Measurements from ENCODE around the gene NLRP4.

NLRP4 gene, protein sequence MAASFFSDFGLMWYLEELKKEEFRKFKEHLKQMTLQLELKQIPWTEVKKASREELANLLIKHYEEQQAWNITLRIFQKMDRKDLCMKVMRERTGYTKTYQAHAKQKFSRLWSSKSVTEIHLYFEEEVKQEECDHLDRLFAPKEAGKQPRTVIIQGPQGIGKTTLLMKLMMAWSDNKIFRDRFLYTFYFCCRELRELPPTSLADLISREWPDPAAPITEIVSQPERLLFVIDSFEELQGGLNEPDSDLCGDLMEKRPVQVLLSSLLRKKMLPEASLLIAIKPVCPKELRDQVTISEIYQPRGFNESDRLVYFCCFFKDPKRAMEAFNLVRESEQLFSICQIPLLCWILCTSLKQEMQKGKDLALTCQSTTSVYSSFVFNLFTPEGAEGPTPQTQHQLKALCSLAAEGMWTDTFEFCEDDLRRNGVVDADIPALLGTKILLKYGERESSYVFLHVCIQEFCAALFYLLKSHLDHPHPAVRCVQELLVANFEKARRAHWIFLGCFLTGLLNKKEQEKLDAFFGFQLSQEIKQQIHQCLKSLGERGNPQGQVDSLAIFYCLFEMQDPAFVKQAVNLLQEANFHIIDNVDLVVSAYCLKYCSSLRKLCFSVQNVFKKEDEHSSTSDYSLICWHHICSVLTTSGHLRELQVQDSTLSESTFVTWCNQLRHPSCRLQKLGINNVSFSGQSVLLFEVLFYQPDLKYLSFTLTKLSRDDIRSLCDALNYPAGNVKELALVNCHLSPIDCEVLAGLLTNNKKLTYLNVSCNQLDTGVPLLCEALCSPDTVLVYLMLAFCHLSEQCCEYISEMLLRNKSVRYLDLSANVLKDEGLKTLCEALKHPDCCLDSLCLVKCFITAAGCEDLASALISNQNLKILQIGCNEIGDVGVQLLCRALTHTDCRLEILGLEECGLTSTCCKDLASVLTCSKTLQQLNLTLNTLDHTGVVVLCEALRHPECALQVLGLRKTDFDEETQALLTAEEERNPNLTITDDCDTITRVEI

DNA sequence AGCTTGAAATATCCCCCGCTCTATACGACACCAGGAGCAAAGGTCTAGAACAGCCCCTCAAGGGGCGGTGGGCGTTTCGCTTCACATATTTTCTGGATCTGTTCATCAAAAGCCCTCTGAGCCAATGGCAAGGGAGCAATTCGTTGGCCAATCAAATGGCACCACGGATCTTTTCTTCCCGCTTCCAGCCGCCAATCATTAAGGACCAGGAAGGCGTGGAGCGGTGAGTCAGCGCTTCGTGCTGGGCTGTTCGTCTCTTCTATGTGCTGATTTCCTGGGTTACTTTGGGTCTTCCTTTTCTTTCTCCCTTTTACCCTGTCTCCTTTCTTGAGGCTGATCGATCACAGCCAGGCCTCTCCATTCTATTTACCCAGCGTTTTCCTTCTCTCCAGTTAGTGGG, at the start of gene NLRP4:
Gene NLRP4, plus strand, starts transcription at position 201 of the 400 bp plus-strand sequence. CDS start 15,541 bp downstream, outside the sequence.
- Mint-ChIP-seq H3K27ac (no peak within 1 kb of the TSS), H3K4me3 (no peak within 1 kb of the TSS), H3K9me3 (peaks cover 37% of the 10 kb centered on the region), H3K36me3 (ENCODE audit: low read depth) (no peaks in the 10 kb centered on the region), H3K27me3 (ENCODE audit: low read depth) (no peaks in the 10 kb centered on the region), H3K4me1 (ENCODE audit: low read depth) (no peaks in the 10 kb centered on the region)

DNA sequence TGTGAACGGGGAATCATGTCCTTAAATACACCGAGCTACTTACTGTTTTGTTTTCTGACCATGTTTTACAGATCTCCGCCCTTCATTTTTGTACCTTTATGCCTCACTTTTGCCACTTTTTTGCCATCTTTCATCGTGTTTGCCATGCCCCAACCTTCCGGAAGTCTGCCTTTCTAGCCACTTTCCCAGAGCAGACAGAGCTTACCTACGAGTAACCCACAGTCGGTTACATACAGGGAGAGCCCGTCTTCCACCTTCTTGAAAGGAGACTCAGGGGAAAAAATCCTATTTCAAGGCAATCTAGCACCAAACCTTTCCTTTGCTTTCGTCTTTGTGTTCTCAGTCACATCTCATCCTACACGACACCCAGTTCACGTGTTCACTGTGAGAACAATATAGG, 41.3 kb upstream of the NLRP4 start:
- Mint-ChIP-seq H3K27me3 (ENCODE audit: low read depth) (no peaks in the 10 kb centered on the region), H3K4me1 (ENCODE audit: low read depth) (no peaks in the 10 kb centered on the region), H3K9me3 (peaks cover 15% of the 10 kb centered on the region)

DNA sequence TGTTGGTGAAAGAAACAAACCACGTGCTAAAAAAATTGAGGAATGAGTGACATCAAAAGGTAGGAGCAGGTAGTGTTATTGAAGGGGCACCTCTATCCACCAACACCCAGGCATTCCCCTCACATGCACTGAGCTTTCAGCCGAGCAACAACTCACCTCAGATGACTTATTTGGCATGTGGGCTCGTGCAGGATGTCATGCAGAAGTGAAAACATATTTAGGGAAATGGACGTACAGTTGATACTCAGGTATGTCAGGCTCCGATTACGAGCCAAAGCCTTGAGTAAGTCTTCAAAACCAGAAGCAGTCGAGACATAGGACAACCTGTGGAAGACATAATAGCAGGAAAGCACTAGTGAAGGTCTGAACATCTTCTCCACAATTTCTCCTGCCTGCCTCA, 34.9 kb upstream of the NLRP4 start:
- no peaks in the 10 kb centered on the region for H3K27me3 Mint-ChIP-seq (ENCODE audit: low read depth)
- peaks cover 47% of the 10 kb centered on the region for H3K9me3 Mint-ChIP-seq
- peaks cover 2% of the 10 kb centered on the region for H3K36me3 Mint-ChIP-seq (ENCODE audit: low read depth)
- H3K4me3 Mint-ChIP-seq: no peak overlapping the region
- no peak overlapping the region for H3K27ac Mint-ChIP-seq
- H3K4me1 Mint-ChIP-seq (ENCODE audit: low read depth): no peaks in the 10 kb centered on the region

More for the DNA sequence above, 41.3 kb upstream of the NLRP4 start:
- Mint-ChIP-seq H3K36me3 (ENCODE audit: low read depth) (peaks cover 2% of the 10 kb centered on the region), H3K27ac (no peak overlapping the region), H3K4me3 (no peak overlapping the region)

DNA sequence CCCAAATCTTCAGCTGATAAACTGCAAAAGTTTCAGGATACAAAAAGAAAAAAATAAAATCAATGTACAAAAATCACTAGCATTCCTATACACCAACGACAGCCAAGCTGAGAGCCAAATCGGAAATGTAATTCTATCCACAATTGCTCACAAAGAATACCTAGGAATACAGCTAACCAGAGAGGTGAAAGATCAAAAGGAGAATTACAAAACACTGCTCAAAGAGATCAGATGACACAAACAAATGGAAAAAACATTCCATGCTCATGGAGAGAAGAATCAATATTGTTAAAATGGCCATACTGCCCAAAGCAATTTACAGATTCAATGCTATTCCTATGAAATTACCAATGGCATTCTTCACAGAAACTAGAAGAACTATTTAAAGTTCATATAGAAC, 34.1 kb upstream of the NLRP4 start:
- Mint-ChIP-seq H3K27ac (no peak overlapping the region), H3K36me3 (ENCODE audit: low read depth) (peaks cover 2% of the 10 kb centered on the region), H3K4me1 (ENCODE audit: low read depth) (no peaks in the 10 kb centered on the region), H3K27me3 (ENCODE audit: low read depth) (no peaks in the 10 kb centered on the region), H3K9me3 (peaks cover 54% of the 10 kb centered on the region), H3K4me3 (no peak overlapping the region)

DNA sequence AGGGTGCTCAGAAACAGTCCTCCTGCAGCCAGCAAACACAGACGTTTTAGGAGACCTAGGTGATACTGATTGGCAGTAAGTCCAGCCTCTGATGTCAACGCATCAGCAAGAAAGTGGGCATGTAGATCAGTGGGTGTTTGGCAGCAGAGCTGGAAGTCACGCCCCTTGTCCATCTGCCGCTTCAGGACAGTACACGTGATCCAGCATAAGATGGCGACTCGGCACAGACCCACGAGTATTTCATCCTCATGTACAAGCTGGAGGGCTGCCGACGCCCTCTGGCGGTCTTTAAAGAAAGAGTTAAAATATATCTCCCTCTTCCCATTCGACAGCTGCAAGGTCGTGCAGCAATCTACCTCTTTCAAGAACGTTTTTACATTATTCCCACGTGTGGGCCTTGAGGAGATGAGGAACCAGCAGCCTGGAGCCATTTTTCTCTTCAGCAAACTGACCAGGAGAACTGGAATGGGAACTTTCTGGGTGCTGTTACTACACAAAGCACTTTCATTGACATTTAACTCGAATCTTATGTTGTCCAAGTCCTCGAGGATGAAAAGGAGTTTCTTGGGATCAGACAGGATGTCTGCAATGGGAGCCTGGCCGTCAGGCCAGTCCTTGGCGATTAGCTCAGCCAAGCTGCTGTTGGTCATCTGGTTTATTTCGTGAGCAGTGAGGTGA, 26.8 kb upstream of the NLRP4 start:
- Mint-ChIP-seq H3K27ac (no peak overlapping the region), H3K4me3 (no peak overlapping the region), H3K36me3 (ENCODE audit: low read depth) (no peaks in the 10 kb centered on the region), H3K9me3 (peaks cover 34% of the 10 kb centered on the region), H3K4me1 (ENCODE audit: low read depth) (no peaks in the 10 kb centered on the region), H3K27me3 (ENCODE audit: low read depth) (no peaks in the 10 kb centered on the region)

DNA sequence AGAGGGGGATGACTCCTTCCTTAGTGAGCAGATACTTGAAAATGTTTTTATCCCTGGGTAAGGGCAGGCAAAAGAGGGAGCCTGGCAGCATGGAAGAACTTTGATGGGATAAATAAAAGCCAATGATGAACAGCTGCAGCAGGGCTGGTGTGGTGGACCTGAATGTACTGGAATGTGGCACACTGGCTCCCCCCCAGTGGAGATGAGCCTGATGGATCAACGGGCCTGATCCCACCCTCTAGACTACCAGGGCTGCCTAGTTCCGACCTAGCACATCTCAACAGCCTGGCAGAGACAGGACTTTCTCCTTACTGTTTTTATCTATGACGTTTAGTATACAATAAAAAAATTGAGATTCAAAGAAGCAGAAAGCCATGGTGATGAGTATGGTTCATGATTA, 25.0 kb upstream of the NLRP4 start:
- Mint-ChIP-seq H3K4me1 (ENCODE audit: low read depth) (no peaks in the 10 kb centered on the region), H3K27ac (no peak overlapping the region), H3K9me3 (peaks cover 39% of the 10 kb centered on the region), H3K4me3 (no peak overlapping the region), H3K27me3 (ENCODE audit: low read depth) (no peaks in the 10 kb centered on the region), H3K36me3 (ENCODE audit: low read depth) (no peaks in the 10 kb centered on the region)

DNA sequence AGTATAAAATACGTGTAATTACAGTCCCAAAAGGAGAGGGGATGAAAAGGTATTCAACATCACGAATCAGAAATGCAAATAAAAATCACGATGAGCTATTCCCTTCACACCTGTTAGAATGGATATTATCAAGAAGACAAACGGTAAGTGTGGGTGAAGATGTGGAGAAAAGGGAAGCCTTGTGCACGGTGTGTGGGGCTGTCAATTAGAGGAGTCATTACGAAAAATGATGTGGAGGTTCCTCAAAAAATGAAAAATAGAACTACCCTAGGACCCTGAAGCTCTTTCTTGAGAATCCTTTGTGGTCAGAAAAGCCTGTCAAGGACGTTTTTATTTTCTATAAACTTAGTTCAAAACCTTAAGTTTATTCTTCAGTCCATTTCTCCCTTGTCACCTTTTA, 23.9 kb upstream of the NLRP4 start:
- Mint-ChIP-seq H3K4me3 (no peak overlapping the region), H3K27me3 (ENCODE audit: low read depth) (no peaks in the 10 kb centered on the region), H3K27ac (no peak overlapping the region), H3K36me3 (ENCODE audit: low read depth) (no peaks in the 10 kb centered on the region), H3K4me1 (ENCODE audit: low read depth) (no peaks in the 10 kb centered on the region), H3K9me3 (peaks cover 36% of the 10 kb centered on the region)

DNA sequence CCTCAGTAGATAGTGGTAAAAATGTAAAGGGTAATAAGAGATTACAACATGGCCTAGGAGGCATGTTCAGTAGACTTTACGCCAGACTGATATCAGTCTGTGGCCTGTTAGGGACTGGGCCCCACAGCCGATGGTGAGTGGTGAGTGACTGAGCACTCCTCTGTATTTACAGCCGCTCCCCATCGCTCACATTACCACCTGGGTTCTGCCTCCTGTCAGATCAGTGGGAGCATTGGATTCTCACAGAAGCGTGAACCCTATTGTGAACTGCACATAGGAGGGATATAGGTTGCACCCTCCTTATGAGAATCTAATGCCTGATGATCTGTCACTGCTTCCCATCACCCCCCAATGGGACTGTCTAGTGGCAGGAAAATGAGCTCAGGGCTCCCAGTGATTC, 22.4 kb upstream of the NLRP4 start:
- peaks cover 43% of the 10 kb centered on the region for H3K9me3 Mint-ChIP-seq
- H3K36me3 Mint-ChIP-seq (ENCODE audit: low read depth): no peaks in the 10 kb centered on the region
- no peaks in the 10 kb centered on the region for H3K4me1 Mint-ChIP-seq (ENCODE audit: low read depth)
- no peak overlapping the region for H3K4me3 Mint-ChIP-seq
- no peaks in the 10 kb centered on the region for H3K27me3 Mint-ChIP-seq (ENCODE audit: low read depth)
- no peak overlapping the region for H3K27ac Mint-ChIP-seq

DNA sequence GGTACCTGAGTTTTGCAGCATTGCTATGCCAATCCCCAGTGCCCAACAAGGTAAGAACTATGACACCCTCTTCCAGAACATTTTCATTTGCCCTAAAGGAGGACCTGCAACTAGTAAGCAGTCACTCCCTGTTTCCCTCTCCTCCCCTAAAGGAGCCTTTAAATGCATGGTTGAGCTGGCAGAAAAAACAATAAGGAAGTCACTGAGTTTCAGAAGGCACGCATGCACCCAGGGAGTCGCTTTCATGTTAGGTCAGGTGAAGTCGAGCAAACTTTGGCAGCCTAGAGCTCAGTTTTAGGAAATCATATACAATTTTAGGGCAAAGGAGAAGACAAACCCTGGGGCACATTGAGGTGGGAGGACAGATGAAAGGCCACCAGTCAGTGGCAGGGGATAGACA, 16.3 kb upstream of the NLRP4 start:
- H3K4me3 Mint-ChIP-seq: no peak overlapping the region
- no peak overlapping the region for H3K27ac Mint-ChIP-seq
- no peaks in the 10 kb centered on the region for H3K27me3 Mint-ChIP-seq (ENCODE audit: low read depth)

DNA sequence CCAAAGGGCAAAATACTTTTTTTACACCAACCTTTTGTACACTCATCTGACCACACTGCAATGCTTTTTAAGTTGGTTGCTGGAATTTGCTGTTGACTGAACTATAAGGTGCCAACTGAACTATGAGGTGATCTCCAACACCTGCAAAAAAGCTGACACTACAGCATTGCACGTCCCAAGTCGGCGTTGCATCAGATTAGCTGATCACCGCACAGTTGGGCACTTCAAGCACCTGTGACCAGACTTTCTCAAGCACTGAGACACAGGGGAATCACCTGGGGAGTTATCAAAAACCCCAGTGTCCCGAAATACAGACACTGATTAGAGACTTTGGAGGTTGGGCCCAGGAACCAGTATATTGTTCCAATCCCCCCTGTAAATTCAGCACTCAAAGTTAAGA, 5.7 kb upstream of the NLRP4 start:
- Mint-ChIP-seq H3K27me3 (ENCODE audit: low read depth) (no peaks in the 10 kb centered on the region), H3K27ac (no peak overlapping the region), H3K9me3 (peaks cover 23% of the 10 kb centered on the region), H3K36me3 (ENCODE audit: low read depth) (no peaks in the 10 kb centered on the region), H3K4me1 (ENCODE audit: low read depth) (no peaks in the 10 kb centered on the region), H3K4me3 (no peak overlapping the region)

More for the DNA sequence above, 16.3 kb upstream of the NLRP4 start:
- H3K36me3 Mint-ChIP-seq (ENCODE audit: low read depth): no peaks in the 10 kb centered on the region
- H3K4me1 Mint-ChIP-seq (ENCODE audit: low read depth): no peaks in the 10 kb centered on the region
- peaks cover 41% of the 10 kb centered on the region for H3K9me3 Mint-ChIP-seq

DNA sequence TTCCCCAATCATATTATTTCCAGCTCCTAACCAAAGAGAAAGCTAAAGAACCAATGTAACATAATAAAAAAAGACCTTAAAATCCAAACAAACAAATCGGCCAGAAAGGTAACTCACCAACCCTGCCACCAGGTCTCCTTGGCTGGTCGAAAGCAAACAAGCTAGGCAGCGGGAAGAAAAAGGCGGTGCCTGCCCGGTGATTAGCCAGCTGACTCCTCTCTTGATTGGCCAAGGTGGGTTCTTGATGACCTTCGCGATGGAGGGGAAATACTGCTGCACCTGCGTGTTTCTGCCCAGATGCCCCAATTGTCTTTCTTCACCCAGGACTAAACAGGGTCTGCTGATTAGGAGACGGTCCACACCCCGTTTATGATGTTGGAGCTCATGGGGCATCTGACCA, 4.5 kb upstream of the NLRP4 start, which contains the start of gene NLRP11:
Gene NLRP11, minus strand, starts transcription at position 154 of the 400 bp plus-strand sequence. CDS start 13,825 bp downstream, outside the sequence.
- H3K36me3 Mint-ChIP-seq (ENCODE audit: low read depth): no peaks in the 10 kb centered on the region
- H3K9me3 Mint-ChIP-seq: peaks cover 31% of the 10 kb centered on the region
- H3K4me1 Mint-ChIP-seq (ENCODE audit: low read depth): no peaks in the 10 kb centered on the region
- no peaks in the 10 kb centered on the region for H3K27me3 Mint-ChIP-seq (ENCODE audit: low read depth)
- no peak within 1 kb of the TSS for H3K27ac Mint-ChIP-seq
- H3K4me3 Mint-ChIP-seq: no peak within 1 kb of the TSS

DNA sequence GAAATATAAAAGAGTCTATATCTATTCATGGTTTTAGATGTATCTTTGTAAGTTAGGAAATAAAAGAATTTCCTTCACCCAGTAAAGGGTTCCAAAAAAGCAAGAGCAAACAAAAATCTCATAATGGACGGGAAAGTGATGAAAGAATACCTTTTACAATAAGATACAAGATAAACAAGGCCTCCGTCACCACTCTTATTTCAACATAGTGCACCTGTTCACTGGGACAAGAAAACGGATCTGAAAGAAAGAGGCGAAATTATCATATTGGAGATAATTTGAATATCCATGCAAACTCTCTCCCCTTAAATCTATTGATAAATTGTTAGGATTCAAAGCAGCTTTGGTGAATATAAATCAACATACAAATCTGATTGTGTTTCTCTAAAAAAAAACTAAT, 3.7 kb upstream of the NLRP4 start:
- Mint-ChIP-seq H3K27me3 (ENCODE audit: low read depth) (no peaks in the 10 kb centered on the region), H3K4me3 (no peak overlapping the region), H3K36me3 (ENCODE audit: low read depth) (no peaks in the 10 kb centered on the region), H3K4me1 (ENCODE audit: low read depth) (no peaks in the 10 kb centered on the region), H3K27ac (no peak overlapping the region), H3K9me3 (peaks cover 38% of the 10 kb centered on the region)

DNA sequence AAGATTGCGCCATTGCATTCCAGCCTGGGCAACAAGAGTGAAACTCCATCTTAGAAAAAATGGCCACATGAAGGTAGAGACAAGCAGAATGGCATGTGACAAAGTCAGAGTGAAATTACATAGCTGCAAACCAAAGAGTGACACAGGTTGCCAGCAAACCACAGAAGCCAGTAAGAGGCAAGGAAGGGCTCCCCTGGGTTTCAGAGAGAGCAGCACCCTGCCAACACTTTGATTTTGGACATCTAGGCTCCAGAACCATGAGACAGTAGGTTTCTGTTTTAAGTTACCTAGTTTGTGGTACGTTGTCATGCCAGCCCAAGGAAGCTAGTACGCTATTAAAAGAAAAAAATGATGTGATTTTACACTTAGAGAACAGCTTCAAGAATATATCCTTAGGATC, 1.9 kb downstream of the NLRP4 start:
- no peaks in the 10 kb centered on the region for H3K36me3 Mint-ChIP-seq (ENCODE audit: low read depth)
- H3K9me3 Mint-ChIP-seq: peaks cover 41% of the 10 kb centered on the region
- no peak overlapping the region for H3K27ac Mint-ChIP-seq
- no peaks in the 10 kb centered on the region for H3K27me3 Mint-ChIP-seq (ENCODE audit: low read depth)
- H3K4me1 Mint-ChIP-seq (ENCODE audit: low read depth): no peaks in the 10 kb centered on the region
- H3K4me3 Mint-ChIP-seq: no peak overlapping the region

DNA sequence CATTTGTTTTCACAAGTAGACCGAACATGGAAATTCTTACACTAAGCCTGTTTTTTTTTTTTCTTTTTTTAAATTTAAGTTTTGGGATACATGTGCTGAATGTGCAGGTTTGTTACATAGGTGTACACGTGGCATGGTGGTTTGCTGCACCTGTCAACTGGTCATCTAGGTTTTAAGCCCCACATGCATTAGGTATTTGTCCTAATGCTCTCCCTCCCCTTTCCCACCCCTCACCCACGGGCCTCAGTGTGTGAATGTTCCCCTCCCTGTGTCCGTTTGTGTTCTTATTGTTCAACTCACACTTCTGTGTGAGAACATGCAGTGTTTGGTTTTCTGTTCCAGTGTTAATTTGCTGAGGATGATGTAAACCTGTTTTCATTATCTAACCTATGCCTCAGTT, 2.6 kb downstream of the NLRP4 start:
- H3K9me3 Mint-ChIP-seq: peaks cover 44% of the 10 kb centered on the region
- H3K27ac Mint-ChIP-seq: no peak overlapping the region
- H3K27me3 Mint-ChIP-seq (ENCODE audit: low read depth): no peaks in the 10 kb centered on the region
- H3K4me1 Mint-ChIP-seq (ENCODE audit: low read depth): no peaks in the 10 kb centered on the region
- no peak overlapping the region for H3K4me3 Mint-ChIP-seq
- no peaks in the 10 kb centered on the region for H3K36me3 Mint-ChIP-seq (ENCODE audit: low read depth)

Data from T-helper 1 cell treated with Interleukin-12 subunit alpha and Interleukin-12 subunit beta and Interleukin-4 antibody, amounts not matched to agents 30 μg/mL and 1 μg/mL, for 36 hours (primary cell).